Mesothelial cell of epicardium (in vitro differentiated cells): ENCODE measurements around the gene TMEM150C. TPM values are rescaled to one million over a fixed set of nuclear protein-coding genes. Genes with fewer than 3 reads are reported as not detected.

Experiments used
- DNase-seq, 2 experiments: peaks; one replicate each; pipeline ENCODE4 v3.0.0; 2021; ENCODE audit warnings: low spot score in 2 of 2; ENCODE audit not compliant: unreplicated experiment in 2 of 2
- H3K27ac Mint-ChIP-seq: 2 replicates; pipeline ENCODE4 v1.8.0; 2021; ENCODE audit warnings: mixed read lengths
- H3K27me3 Mint-ChIP-seq: 2 replicates; pipeline ENCODE4 v1.8.0; 2021; ENCODE audit warnings: low read depth, mixed read lengths
- H3K36me3 Mint-ChIP-seq: 2 replicates; pipeline ENCODE4 v1.8.0; 2021; ENCODE audit warnings: mixed read lengths
- H3K4me1 Mint-ChIP-seq: 2 replicates; pipeline ENCODE4 v1.8.0; 2021; ENCODE audit warnings: mixed read lengths
- H3K4me3 Mint-ChIP-seq: 2 replicates; pipeline ENCODE4 v1.8.0; 2021; ENCODE audit warnings: mild to moderate bottlenecking, moderate library complexity, mixed read lengths
- H3K9me3 Mint-ChIP-seq: 2 replicates; pipeline ENCODE4 v1.8.0; 2021; ENCODE audit warnings: mixed read lengths
- total RNA-seq: library from RNA; stranded (reverse); gene quantifications from 3 replicates; pipeline ENCODE4 v1.2.1, GENCODE V29; 2021
- TF ChIP-seq, protein P1 (sequence below): fragments of 200-600 bp; sonication (generic); IDR thresholded peaks from one replicate; pipeline ENCODE4 v1.5.0; 2021; ENCODE audit warnings: antibody characterized with exemption; ENCODE audit not compliant: unreplicated experiment

The TMEM150C gene
- total RNA-seq, result 3.5 to 4.3 TPM (median 4.0 TPM) in 3 replicates

DNA sequence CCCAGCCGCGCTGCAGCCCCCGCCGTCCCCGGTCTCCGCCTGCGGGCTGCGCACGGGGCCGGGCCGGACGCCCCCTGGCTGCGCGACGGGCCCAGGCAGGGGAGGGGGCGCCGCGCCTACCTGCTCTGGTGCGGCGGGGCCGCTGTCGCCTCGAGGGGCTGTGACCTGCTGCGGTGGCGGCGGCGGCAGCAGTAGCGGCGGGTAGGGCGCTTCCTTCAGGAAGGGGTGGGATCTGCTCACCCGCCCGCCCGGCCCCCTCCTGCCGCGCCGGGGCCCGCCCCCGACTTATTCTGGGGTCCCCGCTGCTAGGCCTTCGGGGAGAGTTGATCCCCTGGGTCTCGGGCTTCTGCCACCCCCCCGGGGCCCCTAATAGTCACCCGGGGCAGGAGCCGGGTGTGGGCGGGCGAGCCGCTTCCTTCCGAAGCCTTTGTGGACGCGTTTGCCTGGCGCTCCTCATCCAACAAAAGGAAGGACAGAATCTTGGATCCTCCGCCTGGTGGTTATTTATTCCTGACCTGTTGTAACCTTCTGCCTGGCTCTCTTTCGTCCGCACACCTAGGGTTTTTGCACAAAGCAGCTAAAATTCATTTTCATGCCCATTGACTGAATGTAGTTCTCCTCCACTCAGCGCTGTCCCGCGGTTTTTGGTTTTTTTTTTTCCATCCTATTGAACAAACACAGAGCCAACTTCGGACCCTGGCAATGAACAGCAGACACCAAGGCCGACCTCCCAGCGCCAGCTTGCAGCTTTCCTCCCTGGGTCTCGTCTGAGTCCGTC is at the start of gene TMEM150C:
Gene TMEM150C, minus strand, starts transcription at position 203 of the 778 bp plus-strand sequence. CDS start 57,331 bp downstream, outside the sequence.
- TF ChIP-seq, protein P1, sequence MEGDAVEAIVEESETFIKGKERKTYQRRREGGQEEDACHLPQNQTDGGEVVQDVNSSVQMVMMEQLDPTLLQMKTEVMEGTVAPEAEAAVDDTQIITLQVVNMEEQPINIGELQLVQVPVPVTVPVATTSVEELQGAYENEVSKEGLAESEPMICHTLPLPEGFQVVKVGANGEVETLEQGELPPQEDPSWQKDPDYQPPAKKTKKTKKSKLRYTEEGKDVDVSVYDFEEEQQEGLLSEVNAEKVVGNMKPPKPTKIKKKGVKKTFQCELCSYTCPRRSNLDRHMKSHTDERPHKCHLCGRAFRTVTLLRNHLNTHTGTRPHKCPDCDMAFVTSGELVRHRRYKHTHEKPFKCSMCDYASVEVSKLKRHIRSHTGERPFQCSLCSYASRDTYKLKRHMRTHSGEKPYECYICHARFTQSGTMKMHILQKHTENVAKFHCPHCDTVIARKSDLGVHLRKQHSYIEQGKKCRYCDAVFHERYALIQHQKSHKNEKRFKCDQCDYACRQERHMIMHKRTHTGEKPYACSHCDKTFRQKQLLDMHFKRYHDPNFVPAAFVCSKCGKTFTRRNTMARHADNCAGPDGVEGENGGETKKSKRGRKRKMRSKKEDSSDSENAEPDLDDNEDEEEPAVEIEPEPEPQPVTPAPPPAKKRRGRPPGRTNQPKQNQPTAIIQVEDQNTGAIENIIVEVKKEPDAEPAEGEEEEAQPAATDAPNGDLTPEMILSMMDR, result no peak
- no peaks in the 10 kb centered on the region for H3K9me3 Mint-ChIP-seq
- H3K4me1 Mint-ChIP-seq, result peaks cover 14% of the 10 kb centered on the region
- DNase-seq, result peak; percentile 32 to 61
- no peaks in the 10 kb centered on the region for H3K36me3 Mint-ChIP-seq
- peak within 1 kb of the TSS; percentile 86 for H3K4me3 Mint-ChIP-seq
- peaks cover 27% of the 10 kb centered on the region for H3K27me3 Mint-ChIP-seq
- peak within 1 kb of the TSS; percentile 44 for H3K27ac Mint-ChIP-seq

DNA sequence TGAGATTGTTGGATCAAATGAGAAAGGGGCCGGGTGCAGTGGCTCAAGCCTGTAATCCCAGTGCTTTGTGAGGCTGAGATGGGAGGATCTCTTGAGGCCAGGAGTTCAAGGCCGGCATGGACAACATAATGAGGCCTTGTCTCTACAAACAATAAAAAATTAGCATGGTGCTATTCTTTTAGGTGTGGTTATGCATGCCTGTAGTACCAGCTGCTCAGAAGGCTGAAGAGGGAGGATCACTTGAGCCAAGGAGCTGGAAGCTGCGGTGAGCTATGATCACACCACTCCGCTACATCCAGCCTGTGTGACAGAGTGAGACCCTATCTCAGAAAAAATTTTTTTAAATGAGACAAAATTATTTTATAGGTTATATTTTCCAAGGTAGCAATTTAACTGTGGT is 49.7 kb upstream of the TMEM150C start:
- Mint-ChIP-seq H3K36me3 (no peaks in the 10 kb centered on the region), H3K9me3 (no peaks in the 10 kb centered on the region), H3K27me3 (peaks cover 5% of the 10 kb centered on the region), H3K27ac (no peak overlapping the region), H3K4me3 (no peak overlapping the region), H3K4me1 (no peaks in the 10 kb centered on the region)
- no peak for DNase-seq
- TF ChIP-seq, protein P1, result no peak

DNA sequence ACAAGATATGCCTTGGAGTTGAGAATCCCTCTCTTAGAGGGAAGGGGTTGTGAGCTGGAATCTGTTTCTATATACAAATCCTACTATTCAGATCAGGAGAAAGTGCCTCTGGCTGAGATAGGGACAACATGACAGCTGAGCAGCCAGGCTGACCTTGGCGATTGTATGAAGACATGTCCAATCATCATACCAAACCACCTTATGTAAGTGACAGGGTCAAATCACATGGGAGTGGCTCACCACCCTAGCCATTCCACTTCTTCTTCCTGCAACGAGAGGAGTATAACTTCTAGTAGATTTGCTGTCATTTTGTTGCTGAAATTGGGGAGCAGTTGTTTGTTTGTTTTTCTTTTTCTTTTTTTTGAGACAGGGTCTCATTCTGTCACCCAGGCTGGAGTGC is 48.3 kb upstream of the TMEM150C start:
- Mint-ChIP-seq H3K9me3 (no peaks in the 10 kb centered on the region), H3K4me1 (no peaks in the 10 kb centered on the region), H3K4me3 (no peak overlapping the region), H3K27me3 (peaks cover 2% of the 10 kb centered on the region), H3K27ac (no peak overlapping the region), H3K36me3 (no peaks in the 10 kb centered on the region)
- DNase-seq, result no peak
- TF ChIP-seq, protein P1, result no peak

DNA sequence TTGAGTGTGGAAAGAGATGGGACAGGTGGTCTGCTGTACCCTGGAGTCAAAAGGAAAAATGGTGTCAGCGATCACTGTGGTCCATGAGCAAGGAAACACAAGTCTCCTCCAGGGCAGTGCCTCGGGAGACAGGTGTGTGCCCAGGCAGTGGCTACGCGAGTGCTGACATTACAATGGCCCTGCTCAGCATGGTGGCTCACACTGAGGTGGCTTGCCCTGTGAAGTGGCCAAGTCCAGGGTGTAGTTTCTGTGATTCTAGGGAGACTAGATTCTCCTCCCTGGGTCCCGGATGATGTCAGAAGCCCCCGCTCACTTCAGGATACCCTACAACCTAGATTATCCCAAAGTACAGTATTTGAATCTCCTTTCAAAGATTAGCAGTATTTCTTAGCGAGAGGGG is 44.8 kb upstream of the TMEM150C start:
- no peak overlapping the region for H3K4me3 Mint-ChIP-seq
- no peaks in the 10 kb centered on the region for H3K27me3 Mint-ChIP-seq
- TF ChIP-seq, protein P1, result no peak
- no peak overlapping the region for H3K27ac Mint-ChIP-seq
- H3K9me3 Mint-ChIP-seq, result no peaks in the 10 kb centered on the region
- no peaks in the 10 kb centered on the region for H3K4me1 Mint-ChIP-seq
- DNase-seq, result no peak
- H3K36me3 Mint-ChIP-seq, result no peaks in the 10 kb centered on the region

DNA sequence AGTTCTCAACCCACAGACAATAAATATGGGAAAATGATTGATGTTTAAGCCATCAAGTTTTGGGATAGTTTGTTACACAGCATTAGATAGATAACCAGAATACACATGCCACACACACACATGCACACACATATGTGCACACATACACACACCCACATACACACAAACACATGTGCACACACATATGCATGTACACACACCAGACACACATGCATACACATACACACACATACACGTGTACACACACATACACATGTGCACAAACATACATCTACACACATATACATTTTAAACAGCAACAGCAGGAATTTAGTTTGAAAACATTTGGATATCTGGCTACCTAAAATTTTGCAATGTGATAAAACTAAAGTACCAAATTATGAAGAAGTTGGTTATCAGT is 42.7 kb upstream of the TMEM150C start:
- H3K27me3 Mint-ChIP-seq, result no peaks in the 10 kb centered on the region
- no peak overlapping the region for H3K27ac Mint-ChIP-seq
- no peak overlapping the region for H3K4me3 Mint-ChIP-seq
- no peaks in the 10 kb centered on the region for H3K36me3 Mint-ChIP-seq
- H3K9me3 Mint-ChIP-seq, result no peaks in the 10 kb centered on the region
- H3K4me1 Mint-ChIP-seq, result no peaks in the 10 kb centered on the region
- TF ChIP-seq, protein P1, result no peak
- no peak for DNase-seq
